Measurements from ENCODE around the gene ZGRF1.
A peak's percentile ranks its signal among the peaks of the same experiment; 100 is the strongest.

ZGRF1 gene

GRCh38 chr4:112517911-112518310 is 118.8 kb downstream of the ZGRF1 start:
- H3K4me2 ChIP-seq (ENCODE audit: low read depth, low read length), result peak overlapping the region; percentile 100
- H3K4me3 ChIP-seq (ENCODE audit: low read length), result peak overlapping the region; percentile 71
- peaks cover 33% of the 10 kb centered on the region for H3F3A ChIP-seq (ENCODE audit: insufficient read depth, low read length)
- peak overlapping the region; percentile 41; the same call in 1 of the 2 replicates for H2AFZ ChIP-seq (ENCODE audit: low read length)
- H3K9ac ChIP-seq (ENCODE audit: low read length), result no peak overlapping the region
- no peaks in the 10 kb centered on the region for H3K36me3 ChIP-seq (replicated peaks; ENCODE audit: insufficient read depth, low read length)
- H3K4me1 ChIP-seq (ENCODE audit: low read length), result peaks cover 6% of the 10 kb centered on the region; the same call in 1 of the 2 replicates
- no peaks in the 10 kb centered on the region for H4K20me1 ChIP-seq (ENCODE audit: insufficient read depth, low read length)
- no peaks in the 10 kb centered on the region for H3K79me2 ChIP-seq (ENCODE audit: low read length)
- H3K27ac ChIP-seq (ENCODE audit: low read length), result no peak overlapping the region
- no peak for TF ChIP-seq CTCF (IDR thresholded peaks at IDR 0.05; ENCODE audit: low read length)
- TF ChIP-seq EZH2 (optimal IDR thresholded peaks at IDR 0.05; ENCODE audit: low read depth, low read length), result no peak
- TF ChIP-seq EZH2phosphoT487 (IDR thresholded peaks at IDR 0.05; ENCODE audit: low read length), result no peak
- DNase-seq, result peak; percentile 64
- peaks cover 43% of the 10 kb centered on the region for H3K27me3 ChIP-seq (replicated peaks; ENCODE audit: insufficient read depth, low read length)
- H3K9me2 ChIP-seq (replicated peaks; ENCODE audit: insufficient read depth, low read length), result no peaks in the 10 kb centered on the region
- H3K9me3 ChIP-seq (replicated peaks; ENCODE audit: insufficient read depth, low read length), result no peaks in the 10 kb centered on the region

- H3F3A ChIP-seq (ENCODE audit: insufficient read depth, low read length), result peaks cover 27% of the 10 kb centered on the region
- no peak overlapping the region for H3K27ac ChIP-seq (ENCODE audit: low read length)
- no peaks in the 10 kb centered on the region for H3K79me2 ChIP-seq (ENCODE audit: low read length)
- no peaks in the 10 kb centered on the region for H3K36me3 ChIP-seq (replicated peaks; ENCODE audit: insufficient read depth, low read length)
- DNase-seq, result no peak
- peaks cover 46% of the 10 kb centered on the region for H3K27me3 ChIP-seq (replicated peaks; ENCODE audit: insufficient read depth, low read length)
- H3K4me3 ChIP-seq (ENCODE audit: low read length), result peak overlapping the region; percentile 71
- H3K9me2 ChIP-seq (replicated peaks; ENCODE audit: insufficient read depth, low read length), result no peaks in the 10 kb centered on the region
- no peaks in the 10 kb centered on the region for H3K9me3 ChIP-seq (replicated peaks; ENCODE audit: insufficient read depth, low read length)
- peak overlapping the region; percentile 41 for H2AFZ ChIP-seq (ENCODE audit: low read length)
- H3K4me1 ChIP-seq (ENCODE audit: low read length), result peaks cover 6% of the 10 kb centered on the region; the same call in 1 of the 2 replicates
- peak overlapping the region; percentile 100 for H3K4me2 ChIP-seq (ENCODE audit: low read depth, low read length)
- peak; percentile 23 for TF ChIP-seq CTCF (IDR thresholded peaks at IDR 0.05; ENCODE audit: low read length)
- no peak for TF ChIP-seq EZH2phosphoT487 (IDR thresholded peaks at IDR 0.05; ENCODE audit: low read length)
- no peak for TF ChIP-seq EZH2 (optimal IDR thresholded peaks at IDR 0.05; ENCODE audit: low read depth, low read length)
- no peaks in the 10 kb centered on the region for H4K20me1 ChIP-seq (ENCODE audit: insufficient read depth, low read length)
- no peak overlapping the region for H3K9ac ChIP-seq (ENCODE audit: low read length)
These were observed 119.6 kb downstream of the ZGRF1 start for GRCh38 chr4:112517067-112517634.

- Histone ChIP-seq H3K27ac (ENCODE audit: low read length) (no peak overlapping the region), H3K4me1 (ENCODE audit: low read length) (peaks cover 6% of the 10 kb centered on the region; the same call in 1 of the 2 replicates), H3K79me2 (ENCODE audit: low read length) (no peaks in the 10 kb centered on the region), H3F3A (ENCODE audit: insufficient read depth, low read length) (peaks cover 27% of the 10 kb centered on the region), H3K27me3 (replicated peaks; ENCODE audit: insufficient read depth, low read length) (peaks cover 41% of the 10 kb centered on the region), H3K36me3 (replicated peaks; ENCODE audit: insufficient read depth, low read length) (no peaks in the 10 kb centered on the region), H3K4me3 (ENCODE audit: low read length) (peak overlapping the region; percentile 71), H3K9me2 (replicated peaks; ENCODE audit: insufficient read depth, low read length) (no peaks in the 10 kb centered on the region), H3K9ac (ENCODE audit: low read length) (no peak overlapping the region), H3K4me2 (ENCODE audit: low read depth, low read length) (peak overlapping the region; percentile 100), H2AFZ (ENCODE audit: low read length) (peak overlapping the region; percentile 41), H3K9me3 (replicated peaks; ENCODE audit: insufficient read depth, low read length) (no peaks in the 10 kb centered on the region), H4K20me1 (ENCODE audit: insufficient read depth, low read length) (no peaks in the 10 kb centered on the region)
- TF ChIP-seq EZH2phosphoT487 (IDR thresholded peaks at IDR 0.05; ENCODE audit: low read length), result no peak
- no peak for TF ChIP-seq EZH2 (optimal IDR thresholded peaks at IDR 0.05; ENCODE audit: low read depth, low read length)
- no peak for TF ChIP-seq CTCF (IDR thresholded peaks at IDR 0.05; ENCODE audit: low read length)
- peak; percentile 54 for DNase-seq
These were observed 120.1 kb downstream of the ZGRF1 start for GRCh38 chr4:112516471-112517066.
